B cell (primary cell): Measurements from ENCODE around the gene CHADL. TPM values are rescaled to one million over a fixed set of nuclear protein-coding genes. Genes with fewer than 3 reads are reported as not detected.

Experiments
- ATAC-seq: fragments of 200-7000 bp; cut with Tn5 transposase; one replicate; pipeline ENCODE4 v1.10.0; 2021; ENCODE audit warnings: low read depth, mild to moderate bottlenecking, moderate number of reproducible peaks, moderate library complexity
- CTCF ChIA-PET: fragments of 350-600 bp; sonication (Branson Sonifier 250); formaldehyde crosslinking; loops from one replicate; lab custom pipeline; 2021; ENCODE audit warnings: antibody characterized with exemption, inconsistent platforms; lab: Charles Lee
- POLR2A ChIA-PET: fragments of 350-600 bp; sonication (Branson Sonifier 250); formaldehyde crosslinking; loops from one replicate; lab custom pipeline; 2021; ENCODE audit warnings: antibody characterized with exemption; lab: Charles Lee
- DNase-seq: peaks from one replicate; pipeline ENCODE4 v3.0.0; 2013
- H2AFZ ChIP-seq: 2 replicates; pipeline ENCODE4 v1.6.1; 2012; ENCODE audit warnings: mild to moderate bottlenecking, low read depth, low read length; ENCODE audit not compliant: insufficient read depth, poor library complexity, severe bottlenecking
- H3K27ac ChIP-seq, 2 donors: 1 replicate in 1 of 2; 2 replicates in 1 of 2; pipeline ENCODE4 v1.5.1; 2012 to 2013; ENCODE audit warnings: low read length in 2 of 2, mild to moderate bottlenecking in 2 of 2, moderate library complexity in 1 of 2
- H3K27me3 ChIP-seq, 4 experiments: fragments of 200-600 bp in 1 of 4; sonication (generic) in 1 of 4; replicated peaks in 1 of 4; 1 replicate in 2 of 4; 2 replicates in 2 of 4; pipeline versions ENCODE4 v1.6.1 to v1.7.0; 2013 to 2016; ENCODE audit warnings: low read length in 3 of 4, mild to moderate bottlenecking in 2 of 4, mixed read lengths in 1 of 4, moderate library complexity in 1 of 4; ENCODE audit not compliant: insufficient read depth in 4 of 4, control insufficient read depth in 3 of 4; ENCODE audit errors: control extremely low read depth in 1 of 4
- H3K36me3 ChIP-seq, 2 experiments: replicated peaks in 1 of 2; 1 replicate in 1 of 2; 2 replicates in 1 of 2; pipeline versions ENCODE4 v1.6.1 to v1.7.1; 2013; ENCODE audit warnings: low read length in 1 of 2; ENCODE audit not compliant: insufficient read depth in 2 of 2, control insufficient read depth in 1 of 2; ENCODE audit errors: control extremely low read depth in 1 of 2, extremely low read depth in 1 of 2
- H3K4me1 ChIP-seq, 2 donors: fragments of 200-600 bp in 1 of 2; sonication (generic) in 1 of 2; 1 replicate in 1 of 2; 2 replicates in 1 of 2; pipeline versions ENCODE4 v1.5.1 to v1.6.1; 2013 to 2017; ENCODE audit warnings: low read length in 2 of 2; ENCODE audit not compliant: control insufficient read depth in 2 of 2, insufficient read depth in 2 of 2
- H3K4me2 ChIP-seq: replicated peaks from 2 replicates; pipeline ENCODE3; 2012; ENCODE audit warnings: mild to moderate bottlenecking, low read depth, low read length; ENCODE audit not compliant: poor library complexity, severe bottlenecking
- H3K4me3 ChIP-seq, 5 experiments: fragments of 200-600 bp in 1 of 5; sonication (generic) in 1 of 5; 1 replicate in 3 of 5; 2 replicates in 2 of 5; pipeline versions ENCODE4 v1.5.1 to v1.7.0; 2011 to 2016; ENCODE audit warnings: low read length in 4 of 5, mild to moderate bottlenecking in 4 of 5, low read depth in 2 of 5, control low read depth in 1 of 5, moderate library complexity in 1 of 5; ENCODE audit not compliant: insufficient read depth in 1 of 5; ENCODE audit errors: control extremely low read depth in 1 of 5, extremely low read depth in 1 of 5
- H3K79me2 ChIP-seq: fragments of 200-600 bp; sonication (generic); one replicate; pipeline ENCODE4 v1.6.0; 2016; ENCODE audit warnings: low read length; ENCODE audit not compliant: control insufficient read depth, insufficient read depth
- H3K9ac ChIP-seq: fragments of 200-600 bp; sonication (generic); 2 replicates; pipeline ENCODE4 v1.6.1; 2017; ENCODE audit warnings: mild to moderate bottlenecking, low read length, moderate library complexity
- H3K9me3 ChIP-seq, 3 donors: one replicate each; pipeline versions ENCODE4 v1.6.1 to v1.7.1; 2013; ENCODE audit warnings: low read length in 2 of 3; ENCODE audit not compliant: control insufficient read depth in 2 of 3, insufficient read depth in 1 of 3; ENCODE audit errors: control extremely low read depth in 1 of 3
- H4K20me1 ChIP-seq: 2 replicates; pipeline ENCODE4 v1.6.0; 2012; ENCODE audit warnings: mild to moderate bottlenecking, low read length; ENCODE audit not compliant: insufficient read depth, control insufficient read depth, poor library complexity, severe bottlenecking
- H3K27ac Mint-ChIP-seq: one replicate; pipeline ENCODE4 v1.8.0; 2021; ENCODE audit warnings: mixed read lengths
- H3K27me3 Mint-ChIP-seq: one replicate; pipeline ENCODE4 v1.8.0; 2021; ENCODE audit warnings: mixed read lengths
- H3K4me1 Mint-ChIP-seq: one replicate; pipeline ENCODE4 v1.8.0; 2021; ENCODE audit warnings: mixed read lengths
- H3K4me3 Mint-ChIP-seq: one replicate; pipeline ENCODE4 v1.8.0; 2021; ENCODE audit warnings: mixed read lengths
- H3K9me3 Mint-ChIP-seq: one replicate; pipeline ENCODE4 v1.8.0; 2022; ENCODE audit warnings: mixed read lengths; ENCODE audit not compliant: insufficient read depth
- EZH2 ChIP-seq: IDR thresholded peaks from 2 replicates; pipeline ENCODE4 v1.6.1; 2012; ENCODE audit warnings: borderline replicate concordance, low read depth, mild to moderate bottlenecking, moderate library complexity, low read length; ENCODE audit not compliant: insufficient read depth, poor library complexity, severe bottlenecking
- WGBS: methylation state at CpG from one replicate; pipeline ENCODE4 v1.1.5; 2013; ENCODE audit warnings: missing lambda C conversion rate; ENCODE audit not compliant: insufficient coverage; 5-methylcytosine and 5-hydroxymethylcytosine counted together
- intact Hi-C: fragments of 100-400 bp; cut with micrococcal nuclease; formaldehyde crosslinking; loops from one replicate; pipeline ENCODE4 v1.10.0; 2022
- polyA plus RNA-seq: library from polyadenylated mRNA; depleted of rRNA; stranded (reverse); fragments of >200 nt; gene quantifications from 2 replicates; pipeline ENCODE4 v1.2.3, GENCODE V29; 2012
- total RNA-seq, 2 donors: library from RNA; stranded (reverse); fragments of 120-200 nt in 1 of 2; gene quantifications; 1 replicate in 1 of 2; 2 replicates in 1 of 2; pipeline versions ENCODE4 v1.2.3 to v1.2.4, GENCODE V29; 2013 to 2022
- TF ChIP-seq, protein P1 (sequence below): fragments of 200-600 bp; IDR thresholded peaks from one replicate; pipeline ENCODE4 v1.8.0; 2022; ENCODE audit warnings: antibody characterized with exemption, mild to moderate bottlenecking

The CHADL gene
- total and polyA plus RNA-seq, 2 donors (not counting 1 experiment from before 2014, with no cell fraction given): 0.07 to 0.59 TPM

DNA sequence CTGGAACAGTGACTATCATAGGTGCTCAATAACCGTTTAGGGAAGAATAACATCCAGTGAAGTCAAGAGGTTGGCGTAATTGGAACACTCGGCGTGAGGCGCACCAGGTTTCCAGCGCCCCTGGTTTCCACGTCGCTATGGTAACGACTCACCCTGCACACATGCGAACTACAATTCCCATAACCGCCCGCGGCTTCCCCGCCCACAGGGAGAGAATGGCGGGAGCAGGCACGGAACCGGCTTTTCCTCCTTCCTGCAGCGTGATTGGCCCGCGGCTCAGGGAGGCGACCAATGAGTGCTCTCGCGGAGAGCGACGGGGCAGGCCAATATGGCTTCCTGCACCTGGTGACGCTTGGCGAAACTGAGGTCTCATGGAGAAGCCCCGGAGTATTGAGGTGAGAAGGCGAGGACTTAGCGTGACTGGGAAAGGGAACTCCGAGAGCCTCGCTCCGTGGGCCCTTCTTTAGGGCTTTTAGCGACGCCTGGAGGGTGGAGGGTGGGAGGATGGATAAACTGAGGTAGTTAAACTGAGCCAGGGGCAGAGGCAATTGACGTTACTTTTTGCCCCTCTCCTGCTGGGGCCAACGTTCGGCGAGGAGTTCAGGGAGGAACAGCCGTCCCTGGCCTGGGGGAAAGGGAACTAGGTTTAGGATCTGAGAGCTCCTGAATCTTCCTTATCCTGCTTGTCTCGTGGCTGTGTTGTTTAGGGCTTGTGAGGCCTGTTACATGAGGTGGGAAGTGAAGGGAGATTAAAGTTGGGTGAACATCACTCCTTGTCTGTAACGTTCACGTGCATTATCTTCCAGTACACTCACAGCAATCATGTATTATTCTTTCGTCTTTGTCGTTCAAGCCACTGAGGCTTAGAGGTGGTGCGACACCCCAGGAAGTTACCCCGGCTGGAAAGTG, 35.5 kb downstream of the CHADL start, which contains the start of gene L3MBTL2:
L3MBTL2 (plus strand) TSS at position 321 of the 909 bp plus-strand sequence; CDS start at position 372, 51 bp downstream.
- H3K9me3 Mint-ChIP-seq: no peaks in the 10 kb centered on the region
- peaks cover 6% of the 10 kb centered on the region for H3K27me3 Mint-ChIP-seq
- H3K4me3 Mint-ChIP-seq: peak within 1 kb of the TSS; percentile 94
- Histone ChIP-seq H3K4me2 (peak within 1 kb of the TSS; percentile 72), H3K27me3 (peaks cover 0 to 12% (median 0%) of the 10 kb centered on the region in 4 experiments), H3K4me3 (peak within 1 kb of the TSS; percentile 81 to 96 (median 90)), H3K9ac (peak within 1 kb of the TSS; percentile 71), H2AFZ (peak within 1 kb of the TSS; percentile 83), H3K36me3 (peaks cover 0 to 9% of the 10 kb centered on the region in 2 experiments), H3K79me2 (peaks cover 25% of the 10 kb centered on the region), H4K20me1 (no peaks in the 10 kb centered on the region), H3K27ac (peak within 1 kb of the TSS; percentile 70 to 73), H3K4me1 (peaks cover 9 to 14% of the 10 kb centered on the region in 2 donors), H3K9me3 (no peaks in the 10 kb centered on the region)
- intact Hi-C loops: loop anchor here (1.0 to 5.0 kb wide), 4 partner anchors 8 to 254 kb away; partner anchors contain the start of genes RANGAP1, RBX1 and TEF
- CTCF ChIA-PET: no interaction called here
- 2% methylated on average over 37 of the region's 47 CpGs for WGBS
- H3K4me1 Mint-ChIP-seq: peaks cover 28% of the 10 kb centered on the region
- POLR2A ChIA-PET: no interaction called here
- H3K27ac Mint-ChIP-seq: peak within 1 kb of the TSS; percentile 88
- TF ChIP-seq EZH2: no peak
- TF ChIP-seq, protein P1, sequence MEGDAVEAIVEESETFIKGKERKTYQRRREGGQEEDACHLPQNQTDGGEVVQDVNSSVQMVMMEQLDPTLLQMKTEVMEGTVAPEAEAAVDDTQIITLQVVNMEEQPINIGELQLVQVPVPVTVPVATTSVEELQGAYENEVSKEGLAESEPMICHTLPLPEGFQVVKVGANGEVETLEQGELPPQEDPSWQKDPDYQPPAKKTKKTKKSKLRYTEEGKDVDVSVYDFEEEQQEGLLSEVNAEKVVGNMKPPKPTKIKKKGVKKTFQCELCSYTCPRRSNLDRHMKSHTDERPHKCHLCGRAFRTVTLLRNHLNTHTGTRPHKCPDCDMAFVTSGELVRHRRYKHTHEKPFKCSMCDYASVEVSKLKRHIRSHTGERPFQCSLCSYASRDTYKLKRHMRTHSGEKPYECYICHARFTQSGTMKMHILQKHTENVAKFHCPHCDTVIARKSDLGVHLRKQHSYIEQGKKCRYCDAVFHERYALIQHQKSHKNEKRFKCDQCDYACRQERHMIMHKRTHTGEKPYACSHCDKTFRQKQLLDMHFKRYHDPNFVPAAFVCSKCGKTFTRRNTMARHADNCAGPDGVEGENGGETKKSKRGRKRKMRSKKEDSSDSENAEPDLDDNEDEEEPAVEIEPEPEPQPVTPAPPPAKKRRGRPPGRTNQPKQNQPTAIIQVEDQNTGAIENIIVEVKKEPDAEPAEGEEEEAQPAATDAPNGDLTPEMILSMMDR: no peak
- ATAC-seq (peak; percentile 100), DNase-seq (peak; percentile 98)

DNA sequence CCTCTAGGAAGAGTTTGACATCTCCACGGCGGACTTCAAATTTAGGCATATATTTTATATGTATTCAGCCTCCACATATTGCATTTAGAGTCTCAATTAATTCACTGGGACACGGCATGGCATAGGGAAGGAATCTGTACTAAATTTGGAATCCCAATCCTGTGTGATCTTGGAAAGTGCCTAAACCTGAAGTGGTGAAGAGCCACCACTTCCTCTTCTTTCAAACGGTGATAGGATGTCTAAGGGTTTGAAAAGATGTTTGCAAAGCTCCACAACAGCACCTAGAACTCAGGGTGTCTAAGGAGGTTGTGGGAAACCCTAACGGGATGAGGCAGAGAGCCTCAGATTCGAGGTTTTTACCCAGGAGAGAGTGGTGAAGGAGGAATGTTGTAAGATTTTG, 36.7 kb downstream of the CHADL start:
- ChIA-PET CTCF (no interaction called here), POLR2A (no interaction called here)
- Histone ChIP-seq H3K9me3 (no peaks in the 10 kb centered on the region), H3K4me3 (no peak overlapping the region), H3K79me2 (peaks cover 23% of the 10 kb centered on the region), H3K4me2 (no peak overlapping the region), H4K20me1 (no peaks in the 10 kb centered on the region), H3K27ac (no peak overlapping the region), H3K36me3 (peaks cover 0 to under 1% of the 10 kb centered on the region in 2 experiments), H3K4me1 (peaks cover 9 to 14% of the 10 kb centered on the region in 2 donors), H3K9ac (no peak overlapping the region), H2AFZ (no peak overlapping the region), H3K27me3 (peaks cover 0 to 14% (median 3%) of the 10 kb centered on the region in 4 experiments)
- intact Hi-C loops: no loop called here
- H3K9me3 Mint-ChIP-seq: no peaks in the 10 kb centered on the region
- H3K4me1 Mint-ChIP-seq: peaks cover 30% of the 10 kb centered on the region
- H3K27me3 Mint-ChIP-seq: peaks cover 10% of the 10 kb centered on the region
- ATAC-seq: no peak
- DNase-seq: no peak
- TF ChIP-seq, protein P1: no peak
- no peak for TF ChIP-seq EZH2
- peak overlapping the region; percentile 68 for H3K4me3 Mint-ChIP-seq
- H3K27ac Mint-ChIP-seq: peak overlapping the region; percentile 61
- WGBS: no CpG with 5 or more reads among the region's 6 CpGs
